ENCODE results near the gene BCL7C. TPM values are rescaled to one million over a fixed set of nuclear protein-coding genes. Genes with fewer than 3 reads are reported as not detected.

The BCL7C gene
- total and polyA plus RNA-seq, 10 of the 15 experiments (the other 5 are each of a cell fraction or from before 2014, with no cell fraction given): 1.1 to 30.5 (median 13.7) TPM

DNA sequence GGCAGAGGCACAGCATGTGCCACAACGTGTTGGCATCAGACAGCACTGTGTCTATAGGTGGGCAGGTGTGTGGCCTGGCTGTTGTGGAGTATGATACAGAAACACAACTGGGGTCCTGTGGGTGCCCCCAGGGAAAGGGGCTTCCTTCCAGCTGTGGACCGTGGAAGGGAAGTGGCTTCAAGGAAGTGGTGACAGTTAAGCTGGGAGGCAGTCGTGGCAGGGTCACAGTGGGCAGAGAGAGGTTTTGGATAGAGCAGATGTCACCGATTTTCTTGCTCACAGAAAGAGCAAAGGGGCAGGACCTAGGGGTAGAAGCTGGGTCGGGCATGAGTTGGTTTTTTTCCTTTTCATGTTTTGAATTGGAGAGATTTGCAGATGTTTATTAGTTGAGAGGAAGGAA lies 43.8 kb upstream of the BCL7C start (continued):
- TF ChIP-seq, protein P1, sequence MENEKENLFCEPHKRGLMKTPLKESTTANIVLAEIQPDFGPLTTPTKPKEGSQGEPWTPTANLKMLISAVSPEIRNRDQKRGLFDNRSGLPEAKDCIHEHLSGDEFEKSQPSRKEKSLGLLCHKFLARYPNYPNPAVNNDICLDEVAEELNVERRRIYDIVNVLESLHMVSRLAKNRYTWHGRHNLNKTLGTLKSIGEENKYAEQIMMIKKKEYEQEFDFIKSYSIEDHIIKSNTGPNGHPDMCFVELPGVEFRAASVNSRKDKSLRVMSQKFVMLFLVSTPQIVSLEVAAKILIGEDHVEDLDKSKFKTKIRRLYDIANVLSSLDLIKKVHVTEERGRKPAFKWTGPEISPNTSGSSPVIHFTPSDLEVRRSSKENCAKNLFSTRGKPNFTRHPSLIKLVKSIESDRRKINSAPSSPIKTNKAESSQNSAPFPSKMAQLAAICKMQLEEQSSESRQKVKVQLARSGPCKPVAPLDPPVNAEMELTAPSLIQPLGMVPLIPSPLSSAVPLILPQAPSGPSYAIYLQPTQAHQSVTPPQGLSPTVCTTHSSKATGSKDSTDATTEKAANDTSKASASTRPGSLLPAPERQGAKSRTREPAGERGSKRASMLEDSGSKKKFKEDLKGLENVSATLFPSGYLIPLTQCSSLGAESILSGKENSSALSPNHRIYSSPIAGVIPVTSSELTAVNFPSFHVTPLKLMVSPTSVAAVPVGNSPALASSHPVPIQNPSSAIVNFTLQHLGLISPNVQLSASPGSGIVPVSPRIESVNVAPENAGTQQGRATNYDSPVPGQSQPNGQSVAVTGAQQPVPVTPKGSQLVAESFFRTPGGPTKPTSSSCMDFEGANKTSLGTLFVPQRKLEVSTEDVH (IDR thresholded peaks at IDR 0.05; ENCODE audit: low read depth, partially characterized antibody): no peak
- TF ChIP-seq RBBP5 (conservative IDR thresholded peaks at IDR 0.05): no peak
- TF ChIP-seq EZH2 (IDR thresholded peaks at IDR 0.05; ENCODE audit: borderline replicate concordance, control insufficient read depth, low read depth, low read length): no peak
- TF ChIP-seq, protein P2, sequence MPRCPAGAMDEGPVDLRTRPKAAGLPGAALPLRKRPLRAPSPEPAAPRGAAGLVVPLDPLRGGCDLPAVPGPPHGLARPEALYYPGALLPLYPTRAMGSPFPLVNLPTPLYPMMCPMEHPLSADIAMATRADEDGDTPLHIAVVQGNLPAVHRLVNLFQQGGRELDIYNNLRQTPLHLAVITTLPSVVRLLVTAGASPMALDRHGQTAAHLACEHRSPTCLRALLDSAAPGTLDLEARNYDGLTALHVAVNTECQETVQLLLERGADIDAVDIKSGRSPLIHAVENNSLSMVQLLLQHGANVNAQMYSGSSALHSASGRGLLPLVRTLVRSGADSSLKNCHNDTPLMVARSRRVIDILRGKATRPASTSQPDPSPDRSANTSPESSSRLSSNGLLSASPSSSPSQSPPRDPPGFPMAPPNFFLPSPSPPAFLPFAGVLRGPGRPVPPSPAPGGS (IDR thresholded peaks at IDR 0.05; ENCODE audit: borderline replicate concordance, insufficient read depth, low read depth, low read length, poor library complexity, severe bottlenecking): no peak

DNA sequence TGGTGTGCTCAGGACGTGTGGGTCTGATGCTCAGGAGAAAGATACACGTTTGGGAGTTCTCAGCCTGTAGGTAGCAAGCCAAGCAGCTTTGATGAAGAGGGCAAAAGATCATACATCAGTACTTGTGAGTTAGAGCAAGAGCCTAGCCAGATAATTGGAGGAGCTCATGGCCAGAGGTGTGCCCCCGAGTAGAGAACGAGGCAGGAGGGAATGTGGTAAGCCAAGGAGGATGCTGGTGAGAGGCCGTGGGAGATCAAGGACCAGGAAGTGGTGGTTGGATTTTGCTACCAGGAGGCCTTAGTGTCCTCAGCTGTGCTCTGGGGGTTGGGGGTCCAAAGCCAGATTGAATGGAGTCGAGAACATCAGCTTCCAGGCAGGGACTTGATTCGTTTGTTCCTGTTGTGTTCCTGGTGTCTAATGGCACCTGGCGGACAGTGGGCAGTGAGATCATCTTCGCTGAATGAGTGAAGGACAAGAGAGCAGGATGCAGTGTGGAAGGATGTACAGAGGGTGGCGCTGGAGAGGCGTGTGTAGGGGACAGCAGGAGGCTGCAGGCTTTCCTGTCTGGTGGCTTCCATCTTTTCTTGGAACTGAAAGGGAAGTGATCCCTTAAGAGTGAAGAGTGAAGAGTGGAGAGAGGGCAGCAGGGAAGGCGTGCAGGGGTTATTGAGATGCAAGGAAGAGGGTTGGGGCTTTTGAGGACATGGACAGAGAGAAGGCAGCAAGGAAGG lies 41.1 kb upstream of the BCL7C start:
- ChIA-PET CTCF (interaction anchor here (0.7 to 3.3 kb wide), 5 partner anchors 7 to 183 kb away, joined by 3 to 17 read pairs (median 4); partner anchors contain the start of gene KAT8), RAD21 (ENCODE audit: unreplicated experiment) (interaction anchor here (0.6 kb wide), 1 partner anchor 509 kb away, joined by 3 read pairs; no protein-coding TSS in a partner anchor), POLR2A (interaction anchor here (0.5 to 0.6 kb wide), 2 partner anchors 27 to 37 kb away, joined by 3 read pairs; no protein-coding TSS in a partner anchor), SMC1A (ENCODE audit: uncharacterized antibody, unreplicated experiment) (interaction anchor here (1.1 kb wide), 1 partner anchor 9 kb away, joined by 3 read pairs; no protein-coding TSS in a partner anchor)
- no peak overlapping the region for H3K4me2 ChIP-seq (ENCODE audit: control insufficient read depth, insufficient read depth)
- H3K27me3 ChIP-seq (replicated peaks in 1 of 2; ENCODE audit: control insufficient read depth in 2 of 2, insufficient read depth in 2 of 2, low read length in 1 of 2): no peaks in the 10 kb centered on the region
- TSS peak; percentile 35 for BruUV-seq (replicated peaks)
- no peak for TF ChIP-seq LARP7 (IDR thresholded peaks at IDR 0.05)
- TF ChIP-seq YY1 (IDR thresholded peaks at IDR 0.05; ENCODE audit: low read depth, low read length): 0 out of 2 replicates have a peak, but pooled peaks have one; percentile 29
- 0 out of 2 replicates have a peak, but pooled peaks have one; percentile 12 for TF ChIP-seq POLR2A (IDR thresholded peaks at IDR 0.05; ENCODE audit: low read depth, low read length)
- TF ChIP-seq, protein P3, sequence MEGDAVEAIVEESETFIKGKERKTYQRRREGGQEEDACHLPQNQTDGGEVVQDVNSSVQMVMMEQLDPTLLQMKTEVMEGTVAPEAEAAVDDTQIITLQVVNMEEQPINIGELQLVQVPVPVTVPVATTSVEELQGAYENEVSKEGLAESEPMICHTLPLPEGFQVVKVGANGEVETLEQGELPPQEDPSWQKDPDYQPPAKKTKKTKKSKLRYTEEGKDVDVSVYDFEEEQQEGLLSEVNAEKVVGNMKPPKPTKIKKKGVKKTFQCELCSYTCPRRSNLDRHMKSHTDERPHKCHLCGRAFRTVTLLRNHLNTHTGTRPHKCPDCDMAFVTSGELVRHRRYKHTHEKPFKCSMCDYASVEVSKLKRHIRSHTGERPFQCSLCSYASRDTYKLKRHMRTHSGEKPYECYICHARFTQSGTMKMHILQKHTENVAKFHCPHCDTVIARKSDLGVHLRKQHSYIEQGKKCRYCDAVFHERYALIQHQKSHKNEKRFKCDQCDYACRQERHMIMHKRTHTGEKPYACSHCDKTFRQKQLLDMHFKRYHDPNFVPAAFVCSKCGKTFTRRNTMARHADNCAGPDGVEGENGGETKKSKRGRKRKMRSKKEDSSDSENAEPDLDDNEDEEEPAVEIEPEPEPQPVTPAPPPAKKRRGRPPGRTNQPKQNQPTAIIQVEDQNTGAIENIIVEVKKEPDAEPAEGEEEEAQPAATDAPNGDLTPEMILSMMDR (IDR thresholded peaks at IDR 0.05 in 2 of 3, conservative IDR thresholded peaks at IDR 0.05 in 1 of 3; ENCODE audit: control insufficient read depth in 2 of 3, extremely low read depth in 1 of 3, insufficient read depth in 1 of 3, low read depth in 3 of 3, low read length in 3 of 3): peak; percentile 48 to 58 (median 58); a peak in 5 of 6 replicates
- no peak for TF ChIP-seq EZH2 (IDR thresholded peaks at IDR 0.05; ENCODE audit: borderline replicate concordance, control insufficient read depth, low read depth, low read length)
- peak; percentile 22; the same call in 1 of the 2 replicates for TF ChIP-seq SMC3 (IDR thresholded peaks at IDR 0.05; ENCODE audit: borderline replicate concordance, low read length)
- TF ChIP-seq NR2F1 (conservative IDR thresholded peaks at IDR 0.05): no peak
- TF ChIP-seq IKZF2 (IDR thresholded peaks at IDR 0.05): 0 out of 4 replicates have a peak, but pooled peaks of 1 of the 2 experiments have one; percentile 17
- peak; percentile 30; the same call in 1 of the 2 replicates for TF ChIP-seq RAD21 (IDR thresholded peaks at IDR 0.05; ENCODE audit: insufficient read depth, low read depth, low read length)
- H3K9ac ChIP-seq (ENCODE audit: control insufficient read depth, insufficient read depth, low read length): no peak overlapping the region
- ATAC-seq: peak; percentile 63
- intact Hi-C loops (cut with micrococcal nuclease; ENCODE audit: unreplicated experiment): no loop called here
- in situ Hi-C loops (cut with MboI): no loop called here
- H4K20me1 ChIP-seq (ENCODE audit: control insufficient read depth, insufficient read depth): no peaks in the 10 kb centered on the region
- H3K27ac ChIP-seq (ENCODE audit: control insufficient read depth, insufficient read depth): no peak overlapping the region
- H3K4me1 ChIP-seq (ENCODE audit: control insufficient read depth, insufficient read depth, low read length): no peaks in the 10 kb centered on the region; the same call in 1 of the 2 replicates
- DNase-seq (ENCODE audit: low read depth, low spot score): no peak
- H3K9me3 ChIP-seq (replicated peaks; ENCODE audit: control insufficient read depth, insufficient read depth, low read length): no peaks in the 10 kb centered on the region
- H2AFZ ChIP-seq (ENCODE audit: control insufficient read depth, low read depth, low read length): no peak overlapping the region
- H3K36me3 ChIP-seq (ENCODE audit: control insufficient read depth in 2 of 2, insufficient read depth in 2 of 2, low read length in 1 of 2): peaks cover 0 to 10% of the 10 kb centered on the region in 2 experiments
- no peaks in the 10 kb centered on the region for H3K79me2 ChIP-seq (ENCODE audit: control insufficient read depth, insufficient read depth, low read length)
- no peak overlapping the region for H3K4me3 ChIP-seq
- no peak for FAIRE-seq
- 34% methylated on average over 12 of the region's 12 CpGs for WGBS (ENCODE audit: insufficient coverage, insufficient replicate concordance, low lambda C conversion rate, missing lambda C conversion rate)

Data from GM12878 (cell line).